ENCODE results near the gene FABP2. TPM values are rescaled to one million over a fixed set of nuclear protein-coding genes. Genes with fewer than 3 reads are reported as not detected.

The FABP2 gene
- total and polyA plus RNA-seq, 2 experiments from 2014 or later = not detected

GRCh38 chr4:119299260-119299671 is 22.7 kb downstream of the FABP2 start (continued):
- no peak for TF ChIP-seq ZNF462 (CRISPR knock-in tag; IDR thresholded peaks at IDR 0.05)
- TF ChIP-seq REST (IDR thresholded peaks at IDR 0.05; ENCODE audit: unreplicated experiment) = no peak

- DNase-seq (ENCODE audit: low spot score) (no peak), ATAC-seq (no peak)
- Histone ChIP-seq H3K27me3 (ENCODE audit: insufficient read depth) (no peaks in the 10 kb centered on the region), H3K36me3 (ENCODE audit: insufficient read depth) (no peaks in the 10 kb centered on the region), H3K4me1 (ENCODE audit: insufficient read depth) (peaks cover 11% of the 10 kb centered on the region; the same call in 1 of the 2 replicates), H3F3A (replicated peaks; ENCODE audit: low read depth) (no peaks in the 10 kb centered on the region), H3K4me3 (no peak overlapping the region), H2AFZ (no peak overlapping the region), H4K20me1 (replicated peaks; ENCODE audit: insufficient read depth) (no peaks in the 10 kb centered on the region), H3K79me2 (replicated peaks; ENCODE audit: insufficient read depth) (peaks cover 20% of the 10 kb centered on the region), H3K9me2 (ENCODE audit: insufficient read depth) (no peaks in the 10 kb centered on the region), H3K4me2 (no peak overlapping the region), H3K27ac (ENCODE audit: low read depth) (no peak overlapping the region)
- peaks cover 15% of the 10 kb centered on the region for H3K4me1 Mint-ChIP-seq
- H3K9me3 Mint-ChIP-seq = no peaks in the 10 kb centered on the region
- no peak overlapping the region; the same call in 2 of the 3 replicates for H3K4me3 Mint-ChIP-seq
- no peak for TF ChIP-seq POLR2AphosphoS5 (IDR thresholded peaks at IDR 0.05; ENCODE audit: low read depth)
- TF ChIP-seq JUNB (IDR thresholded peaks at IDR 0.05; ENCODE audit: unreplicated experiment) = no peak
- no peak for TF ChIP-seq ZNF114 (CRISPR knock-in tag; IDR thresholded peaks at IDR 0.05)
- TF ChIP-seq ZNF462 (CRISPR knock-in tag; IDR thresholded peaks at IDR 0.05) = no peak
- TF ChIP-seq ZNF331 (CRISPR knock-in tag; IDR thresholded peaks at IDR 0.05; ENCODE audit: low read depth) = no peak
- H3K27me3 Mint-ChIP-seq (ENCODE audit: insufficient read depth, low read depth, poor library complexity) = peaks cover 21% of the 10 kb centered on the region
- no peak overlapping the region for H3K27ac Mint-ChIP-seq
- peaks cover 29% of the 10 kb centered on the region for H3K36me3 Mint-ChIP-seq (ENCODE audit: low read depth)
These were observed 24.1 kb downstream of the FABP2 start for GRCh38 chr4:119297795-119298194.
